Measurements from ENCODE around the gene ARID5A. TPM values are rescaled to one million over a fixed set of nuclear protein-coding genes. Genes with fewer than 3 reads are reported as not detected.

The ARID5A gene
- total and polyA plus RNA-seq, 10 of the 15 experiments (the other 5 are each of a cell fraction or from before 2014, with no cell fraction given) = 0.76 to 87.1 (median 37.6) TPM

- RAD21 ChIA-PET (ENCODE audit: unreplicated experiment) = interaction anchor here (0.8 to 1.6 kb wide), 3 partner anchors 11 to 509 kb away, joined by 3 to 8 read pairs (median 4); no protein-coding TSS in a partner anchor
- no peak overlapping the region for H3K4me2 ChIP-seq (ENCODE audit: control insufficient read depth, insufficient read depth)
- no peak overlapping the region for H3K27ac ChIP-seq (ENCODE audit: control insufficient read depth, insufficient read depth)
- no peaks in the 10 kb centered on the region; the same call in 1 of the 3 replicates for H3K9me3 ChIP-seq (replicated peaks; ENCODE audit: control insufficient read depth, insufficient read depth, low read length)
- no peak for FAIRE-seq
- no peaks in the 10 kb centered on the region for H3K79me2 ChIP-seq (ENCODE audit: control insufficient read depth, insufficient read depth, low read length)
- intact Hi-C loops (cut with micrococcal nuclease; ENCODE audit: unreplicated experiment) (no loop called here), in situ Hi-C loops (cut with MboI) (no loop called here)
- DNase-seq (ENCODE audit: low read depth, low spot score) = no peak
- SMC1A ChIA-PET (ENCODE audit: uncharacterized antibody, unreplicated experiment) = interaction anchor here (4.6 kb wide), 1 partner anchor 11 kb away, joined by 34 read pairs; no protein-coding TSS in a partner anchor
- ATAC-seq = no peak
- CTCF ChIA-PET = interaction anchor here (1.2 to 2.1 kb wide), 4 partner anchors 8 to 17 kb away, joined by 3 to 12 read pairs (median 4); no protein-coding TSS in a partner anchor
- H4K20me1 ChIP-seq (ENCODE audit: control insufficient read depth, insufficient read depth) = no peaks in the 10 kb centered on the region
- H3K4me3 ChIP-seq = no peak overlapping the region
- peaks cover 27% of the 10 kb centered on the region for H3K4me1 ChIP-seq (ENCODE audit: control insufficient read depth, insufficient read depth, low read length)
- 78% methylated on average over 3 of the region's 3 CpGs for WGBS (ENCODE audit: insufficient coverage, insufficient replicate concordance, low lambda C conversion rate, missing lambda C conversion rate)
- POLR2A ChIA-PET = interaction anchor here (0.5 to 1.2 kb wide), 2 partner anchors 10 to 15 kb away, joined by 3 to 4 read pairs; no protein-coding TSS in a partner anchor
- no peaks in the 10 kb centered on the region for H3K36me3 ChIP-seq (ENCODE audit: control insufficient read depth in 2 of 2, insufficient read depth in 2 of 2, low read length in 1 of 2)
- TF ChIP-seq RELA (IDR thresholded peaks at IDR 0.05; ENCODE audit: borderline replicate concordance, partially characterized antibody) = no peak
- TF ChIP-seq, protein P1, sequence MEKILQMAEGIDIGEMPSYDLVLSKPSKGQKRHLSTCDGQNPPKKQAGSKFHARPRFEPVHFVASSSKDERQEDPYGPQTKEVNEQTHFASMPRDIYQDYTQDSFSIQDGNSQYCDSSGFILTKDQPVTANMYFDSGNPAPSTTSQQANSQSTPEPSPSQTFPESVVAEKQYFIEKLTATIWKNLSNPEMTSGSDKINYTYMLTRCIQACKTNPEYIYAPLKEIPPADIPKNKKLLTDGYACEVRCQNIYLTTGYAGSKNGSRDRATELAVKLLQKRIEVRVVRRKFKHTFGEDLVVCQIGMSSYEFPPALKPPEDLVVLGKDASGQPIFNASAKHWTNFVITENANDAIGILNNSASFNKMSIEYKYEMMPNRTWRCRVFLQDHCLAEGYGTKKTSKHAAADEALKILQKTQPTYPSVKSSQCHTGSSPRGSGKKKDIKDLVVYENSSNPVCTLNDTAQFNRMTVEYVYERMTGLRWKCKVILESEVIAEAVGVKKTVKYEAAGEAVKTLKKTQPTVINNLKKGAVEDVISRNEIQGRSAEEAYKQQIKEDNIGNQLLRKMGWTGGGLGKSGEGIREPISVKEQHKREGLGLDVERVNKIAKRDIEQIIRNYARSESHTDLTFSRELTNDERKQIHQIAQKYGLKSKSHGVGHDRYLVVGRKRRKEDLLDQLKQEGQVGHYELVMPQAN (conservative IDR thresholded peaks at IDR 0.05) = no peak
- TF ChIP-seq, protein P2, sequence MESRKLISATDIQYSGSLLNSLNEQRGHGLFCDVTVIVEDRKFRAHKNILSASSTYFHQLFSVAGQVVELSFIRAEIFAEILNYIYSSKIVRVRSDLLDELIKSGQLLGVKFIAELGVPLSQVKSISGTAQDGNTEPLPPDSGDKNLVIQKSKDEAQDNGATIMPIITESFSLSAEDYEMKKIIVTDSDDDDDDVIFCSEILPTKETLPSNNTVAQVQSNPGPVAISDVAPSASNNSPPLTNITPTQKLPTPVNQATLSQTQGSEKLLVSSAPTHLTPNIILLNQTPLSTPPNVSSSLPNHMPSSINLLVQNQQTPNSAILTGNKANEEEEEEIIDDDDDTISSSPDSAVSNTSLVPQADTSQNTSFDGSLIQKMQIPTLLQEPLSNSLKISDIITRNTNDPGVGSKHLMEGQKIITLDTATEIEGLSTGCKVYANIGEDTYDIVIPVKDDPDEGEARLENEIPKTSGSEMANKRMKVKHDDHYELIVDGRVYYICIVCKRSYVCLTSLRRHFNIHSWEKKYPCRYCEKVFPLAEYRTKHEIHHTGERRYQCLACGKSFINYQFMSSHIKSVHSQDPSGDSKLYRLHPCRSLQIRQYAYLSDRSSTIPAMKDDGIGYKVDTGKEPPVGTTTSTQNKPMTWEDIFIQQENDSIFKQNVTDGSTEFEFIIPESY (IDR thresholded peaks at IDR 0.05) = peak; percentile 81; the same call in 1 of the 2 replicates
- H2AFZ ChIP-seq (ENCODE audit: control insufficient read depth, low read depth, low read length) = no peak overlapping the region
- no TSS peak for BruUV-seq (replicated peaks)
- no peaks in the 10 kb centered on the region for H3K27me3 ChIP-seq (replicated peaks in 1 of 2; ENCODE audit: control insufficient read depth in 2 of 2, insufficient read depth in 2 of 2, low read length in 1 of 2)
- H3K9ac ChIP-seq (ENCODE audit: control insufficient read depth, insufficient read depth, low read length) = no peak overlapping the region
These were observed 15.9 kb upstream of the ARID5A start for GRCh38 chr2:96520697-96521096.

All from GM12878 (cell line).